Measurements from ENCODE around the gene CUBN. TPM values are rescaled to one million over a fixed set of nuclear protein-coding genes. Genes with fewer than 3 reads are reported as not detected.

Gene CUBN
- total and polyA plus RNA-seq, 10 of the 15 experiments (the other 5 are each of a cell fraction or from before 2014, with no cell fraction given): under 0.01 to 0.14 (median 0.02) TPM; not detected in 6

GRCh38 chr10:17162828-17163227, 33.2 kb upstream of the CUBN start:
- SMC1A ChIA-PET (ENCODE audit: uncharacterized antibody, unreplicated experiment): no interaction called here
- DNase-seq (ENCODE audit: low read depth, low spot score) (no peak), FAIRE-seq (no peak), ATAC-seq (no peak)
- H4K20me1 ChIP-seq (ENCODE audit: control insufficient read depth, insufficient read depth): no peaks in the 10 kb centered on the region
- RAD21 ChIA-PET (ENCODE audit: unreplicated experiment): no interaction called here
- 78% methylated on average over 2 of the region's 2 CpGs for WGBS (ENCODE audit: insufficient coverage, insufficient replicate concordance, low lambda C conversion rate, missing lambda C conversion rate)
- no peak overlapping the region for H3K4me2 ChIP-seq (ENCODE audit: control insufficient read depth, insufficient read depth)
- H3K79me2 ChIP-seq (ENCODE audit: control insufficient read depth, insufficient read depth, low read length): no peaks in the 10 kb centered on the region
- in situ Hi-C loops (cut with MboI) (no loop called here), intact Hi-C loops (cut with micrococcal nuclease; ENCODE audit: unreplicated experiment) (no loop called here)
- H2AFZ ChIP-seq (ENCODE audit: control insufficient read depth, low read depth, low read length): no peak overlapping the region
- H3K9ac ChIP-seq (ENCODE audit: control insufficient read depth, insufficient read depth, low read length): no peak overlapping the region
- no peak overlapping the region for H3K4me3 ChIP-seq
- POLR2A ChIA-PET: no interaction called here
- H3K27me3 ChIP-seq (replicated peaks in 1 of 2; ENCODE audit: control insufficient read depth in 2 of 2, insufficient read depth in 2 of 2, low read length in 1 of 2): no peaks in the 10 kb centered on the region
- no peak for TF ChIP-seq TCF12 (IDR thresholded peaks at IDR 0.05; ENCODE audit: low read depth, low read length)
- TF ChIP-seq, protein P1, sequence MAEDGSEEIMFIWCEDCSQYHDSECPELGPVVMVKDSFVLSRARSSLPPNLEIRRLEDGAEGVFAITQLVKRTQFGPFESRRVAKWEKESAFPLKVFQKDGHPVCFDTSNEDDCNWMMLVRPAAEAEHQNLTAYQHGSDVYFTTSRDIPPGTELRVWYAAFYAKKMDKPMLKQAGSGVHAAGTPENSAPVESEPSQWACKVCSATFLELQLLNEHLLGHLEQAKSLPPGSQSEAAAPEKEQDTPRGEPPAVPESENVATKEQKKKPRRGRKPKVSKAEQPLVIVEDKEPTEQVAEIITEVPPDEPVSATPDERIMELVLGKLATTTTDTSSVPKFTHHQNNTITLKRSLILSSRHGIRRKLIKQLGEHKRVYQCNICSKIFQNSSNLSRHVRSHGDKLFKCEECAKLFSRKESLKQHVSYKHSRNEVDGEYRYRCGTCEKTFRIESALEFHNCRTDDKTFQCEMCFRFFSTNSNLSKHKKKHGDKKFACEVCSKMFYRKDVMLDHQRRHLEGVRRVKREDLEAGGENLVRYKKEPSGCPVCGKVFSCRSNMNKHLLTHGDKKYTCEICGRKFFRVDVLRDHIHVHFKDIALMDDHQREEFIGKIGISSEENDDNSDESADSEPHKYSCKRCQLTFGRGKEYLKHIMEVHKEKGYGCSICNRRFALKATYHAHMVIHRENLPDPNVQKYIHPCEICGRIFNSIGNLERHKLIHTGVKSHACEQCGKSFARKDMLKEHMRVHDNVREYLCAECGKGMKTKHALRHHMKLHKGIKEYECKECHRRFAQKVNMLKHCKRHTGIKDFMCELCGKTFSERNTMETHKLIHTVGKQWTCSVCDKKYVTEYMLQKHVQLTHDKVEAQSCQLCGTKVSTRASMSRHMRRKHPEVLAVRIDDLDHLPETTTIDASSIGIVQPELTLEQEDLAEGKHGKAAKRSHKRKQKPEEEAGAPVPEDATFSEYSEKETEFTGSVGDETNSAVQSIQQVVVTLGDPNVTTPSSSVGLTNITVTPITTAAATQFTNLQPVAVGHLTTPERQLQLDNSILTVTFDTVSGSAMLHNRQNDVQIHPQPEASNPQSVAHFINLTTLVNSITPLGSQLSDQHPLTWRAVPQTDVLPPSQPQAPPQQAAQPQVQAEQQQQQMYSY (CRISPR knock-in tag; IDR thresholded peaks at IDR 0.05): no peak
- no peak for TF ChIP-seq NFIC (IDR thresholded peaks at IDR 0.05; ENCODE audit: low read depth, low read length)
- TF ChIP-seq, protein P2, sequence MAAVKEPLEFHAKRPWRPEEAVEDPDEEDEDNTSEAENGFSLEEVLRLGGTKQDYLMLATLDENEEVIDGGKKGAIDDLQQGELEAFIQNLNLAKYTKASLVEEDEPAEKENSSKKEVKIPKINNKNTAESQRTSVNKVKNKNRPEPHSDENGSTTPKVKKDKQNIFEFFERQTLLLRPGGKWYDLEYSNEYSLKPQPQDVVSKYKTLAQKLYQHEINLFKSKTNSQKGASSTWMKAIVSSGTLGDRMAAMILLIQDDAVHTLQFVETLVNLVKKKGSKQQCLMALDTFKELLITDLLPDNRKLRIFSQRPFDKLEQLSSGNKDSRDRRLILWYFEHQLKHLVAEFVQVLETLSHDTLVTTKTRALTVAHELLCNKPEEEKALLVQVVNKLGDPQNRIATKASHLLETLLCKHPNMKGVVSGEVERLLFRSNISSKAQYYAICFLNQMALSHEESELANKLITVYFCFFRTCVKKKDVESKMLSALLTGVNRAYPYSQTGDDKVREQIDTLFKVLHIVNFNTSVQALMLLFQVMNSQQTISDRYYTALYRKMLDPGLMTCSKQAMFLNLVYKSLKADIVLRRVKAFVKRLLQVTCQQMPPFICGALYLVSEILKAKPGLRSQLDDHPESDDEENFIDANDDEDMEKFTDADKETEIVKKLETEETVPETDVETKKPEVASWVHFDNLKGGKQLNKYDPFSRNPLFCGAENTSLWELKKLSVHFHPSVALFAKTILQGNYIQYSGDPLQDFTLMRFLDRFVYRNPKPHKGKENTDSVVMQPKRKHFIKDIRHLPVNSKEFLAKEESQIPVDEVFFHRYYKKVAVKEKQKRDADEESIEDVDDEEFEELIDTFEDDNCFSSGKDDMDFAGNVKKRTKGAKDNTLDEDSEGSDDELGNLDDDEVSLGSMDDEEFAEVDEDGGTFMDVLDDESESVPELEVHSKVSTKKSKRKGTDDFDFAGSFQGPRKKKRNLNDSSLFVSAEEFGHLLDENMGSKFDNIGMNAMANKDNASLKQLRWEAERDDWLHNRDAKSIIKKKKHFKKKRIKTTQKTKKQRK (IDR thresholded peaks at IDR 0.05; ENCODE audit: low read depth, low read length): no peak
- no peak for TF ChIP-seq FOXK2 (IDR thresholded peaks at IDR 0.05)
- TF ChIP-seq MXI1 (IDR thresholded peaks at IDR 0.05; ENCODE audit: low read depth, low read length): no peak
- no peaks in the 10 kb centered on the region for H3K9me3 ChIP-seq (replicated peaks; ENCODE audit: control insufficient read depth, insufficient read depth, low read length)
- H3K4me1 ChIP-seq (ENCODE audit: control insufficient read depth, insufficient read depth, low read length): no peaks in the 10 kb centered on the region
- no peak overlapping the region for H3K27ac ChIP-seq (ENCODE audit: control insufficient read depth, insufficient read depth)
- BruUV-seq (replicated peaks): no TSS peak
- H3K36me3 ChIP-seq (ENCODE audit: control insufficient read depth in 2 of 2, insufficient read depth in 2 of 2, low read length in 1 of 2): no peaks in the 10 kb centered on the region
- CTCF ChIA-PET: no interaction called here

Data from GM12878 (cell line).